Kidney (tissue), 14 donors: ENCODE measurements around the gene NPC1. TPM values are rescaled to one million over a fixed set of nuclear protein-coding genes. Genes with fewer than 3 reads are reported as not detected.

Experiments used
- DNase-seq, 5 donors: peaks; one replicate each; pipeline ENCODE4 v3.0.0-alpha.2; 2013 to 2020
- FAIRE-seq: peaks from 2 replicates; lab custom pipeline; 2012; peaks lifted over from hg19 to GRCh38; lab: Jason Lieb, UNC
- H3K27ac ChIP-seq, 2 donors: one replicate each; pipeline ENCODE4 v1.7.0; 2013; ENCODE audit warnings: low read depth in 2 of 2, low read length in 2 of 2, inconsistent platforms in 1 of 2
- H3K27me3 ChIP-seq: one replicate; pipeline ENCODE4 v1.7.1; 2013; ENCODE audit warnings: low read length, inconsistent platforms; ENCODE audit not compliant: control insufficient read depth, insufficient read depth
- H3K36me3 ChIP-seq, 3 donors: one replicate each; pipeline versions ENCODE4 v1.7.0 to v1.7.1; 2013; ENCODE audit warnings: low read length in 3 of 3, control low read depth in 1 of 3, inconsistent platforms in 1 of 3; ENCODE audit not compliant: insufficient read depth in 3 of 3, control insufficient read depth in 2 of 3
- H3K4me1 ChIP-seq, 3 donors: one replicate each; pipeline versions ENCODE4 v1.7.0 to v1.7.1; 2013; ENCODE audit warnings: low read length in 3 of 3, inconsistent platforms in 1 of 3, low read depth in 1 of 3; ENCODE audit not compliant: control insufficient read depth in 2 of 3, insufficient read depth in 2 of 3
- H3K4me3 ChIP-seq, 3 donors: one replicate each; pipeline versions ENCODE4 v1.7.0 to v1.8.1; 2013; ENCODE audit warnings: low read length in 3 of 3, control low read depth in 1 of 3, inconsistent platforms in 1 of 3
- H3K9ac ChIP-seq, 3 donors: one replicate each; pipeline versions ENCODE4 v1.7.0 to v1.7.1; 2013; ENCODE audit warnings: low read length in 3 of 3, control low read depth in 1 of 3, inconsistent platforms in 1 of 3
- H3K9me3 ChIP-seq, 3 donors: one replicate each; pipeline versions ENCODE4 v1.7.0 to v1.7.1; 2013; ENCODE audit warnings: low read length in 3 of 3, control low read depth in 1 of 3, inconsistent platforms in 1 of 3; ENCODE audit not compliant: control insufficient read depth in 2 of 3, insufficient read depth in 1 of 3
- CTCF ChIP-seq: IDR thresholded peaks from 3 replicates; pipeline ENCODE4 v1.5.1; 2012; ENCODE audit warnings: mild to moderate bottlenecking, moderate library complexity, borderline replicate concordance; ENCODE audit not compliant: insufficient read depth; ENCODE audit errors: extremely low read depth
- intact Hi-C: fragments of 100-400 bp; cut with DNase I; formaldehyde crosslinking; loops from one replicate; pipeline ENCODE4 v1.11.1; 2022
- polyA plus RNA-seq: library from polyadenylated mRNA; stranded (reverse); fragments of 350-450 nt; fragmentation: Illumina TruSeq; extraction: RNeasy Lipid Tissue Mini Kit (QIAGEN cat#74804); gene quantifications from one replicate; pipeline ENCODE4 v1.2.3, GENCODE V29; 2014; ENCODE audit warnings: low read depth, low replicate concordance; ENCODE audit not compliant: insufficient read depth
- total RNA-seq: library from RNA; stranded (reverse); fragmentation: NEBNext Ultra II Directional; extraction: Animal tissue kit (Norgen Biotek cat#: 25700); gene quantifications from one replicate; pipeline ENCODE4 v1.2.1, GENCODE V29; 2021
- donor health status: control.
- donor health status: control.
- donor health status: control.
- donor health status: control.
- donor health status: control.
- donor health status: DM: yes; HTN: yes; CAD: no.
- donor health status: Normal renal cell carcinoma (clear cell type).

The NPC1 gene
- total and polyA plus RNA-seq, 2 donors from 2014 or later = 16.0 to 50.2 TPM

GRCh38 chr18:23523429-23524212, 62.7 kb downstream of the NPC1 start:
- peaks cover 2 to 65% (median 47%) of the 10 kb centered on the region in 3 donors for H3K36me3 ChIP-seq

GRCh38 chr18:23521907-23522306, 64.4 kb downstream of the NPC1 start:
- no peaks in the 10 kb centered on the region for H3K9me3 ChIP-seq
- H3K4me1 ChIP-seq = no peaks in the 10 kb centered on the region
- DNase-seq (no peak), FAIRE-seq (no peak)
- TF ChIP-seq CTCF = no peak
- no peak overlapping the region for H3K9ac ChIP-seq
- intact Hi-C loops = no loop called here
- H3K27me3 ChIP-seq = no peaks in the 10 kb centered on the region
- no peak overlapping the region for H3K27ac ChIP-seq
- H3K36me3 ChIP-seq = peaks cover 0 to 65% (median 47%) of the 10 kb centered on the region in 3 donors
- no peak overlapping the region for H3K4me3 ChIP-seq

More at GRCh38 chr18:23523429-23524212, 62.7 kb downstream of the NPC1 start:
- H3K4me1 ChIP-seq = no peaks in the 10 kb centered on the region
- no peak overlapping the region for H3K4me3 ChIP-seq
- no peak for TF ChIP-seq CTCF
- DNase-seq (no peak), FAIRE-seq (no peak)
- H3K27ac ChIP-seq = no peak overlapping the region
- no peak overlapping the region for H3K9ac ChIP-seq
- no peaks in the 10 kb centered on the region for H3K27me3 ChIP-seq
- H3K9me3 ChIP-seq = no peaks in the 10 kb centered on the region
- intact Hi-C loops = no loop called here

GRCh38 chr18:23521271-23521670, 65.0 kb downstream of the NPC1 start:
- no peak overlapping the region for H3K9ac ChIP-seq
- H3K36me3 ChIP-seq = peaks cover 2 to 64% (median 42%) of the 10 kb centered on the region in 3 donors
- no peak for DNase-seq
- TF ChIP-seq CTCF = no peak
- no peak for FAIRE-seq
- no peaks in the 10 kb centered on the region for H3K9me3 ChIP-seq
- no peak overlapping the region for H3K4me3 ChIP-seq
- no peaks in the 10 kb centered on the region for H3K27me3 ChIP-seq
- intact Hi-C loops = no loop called here
- no peak overlapping the region for H3K27ac ChIP-seq
- no peaks in the 10 kb centered on the region for H3K4me1 ChIP-seq
